Pancreas (tissue), 10 donors: Measurements from ENCODE around the gene APOO. TPM values are rescaled to one million over a fixed set of nuclear protein-coding genes. Genes with fewer than 3 reads are reported as not detected.

Experiments
- ATAC-seq, 4 donors: fragments of 200-7000 bp; cut with Tn5 transposase; one replicate each; pipeline versions ENCODE4 v1.8.0 to v1.9.1; 2020; ENCODE audit warnings: mild to moderate bottlenecking in 4 of 4, moderate library complexity in 4 of 4
- DNase-seq, 6 donors: peaks; one replicate each; pipeline ENCODE4 v3.0.0-alpha.2; 2020
- FAIRE-seq: peaks from 2 replicates; lab custom pipeline; 2012; peaks lifted over from hg19 to GRCh38; lab: Jason Lieb, UNC
- H3K27ac ChIP-seq, 4 donors: fragments of 200-600 bp; sonication (generic); 1 replicate in 3 of 4; 2 replicates in 1 of 4; pipeline versions ENCODE4 v1.5.0 to v1.8.0; 2020
- H3K27me3 ChIP-seq, 4 donors: fragments of 200-600 bp; one replicate each; pipeline ENCODE4 v1.8.0; 2021
- H3K36me3 ChIP-seq, 3 donors: fragments of 200-600 bp; sonication (generic) in 1 of 3; one replicate each; pipeline versions ENCODE4 v1.5.0 to v1.8.0; 2020 to 2021
- H3K4me1 ChIP-seq, 3 donors: fragments of 200-600 bp; one replicate each; pipeline ENCODE4 v1.8.0; 2021
- H3K4me3 ChIP-seq, 4 donors: fragments of 200-600 bp; sonication (generic) in 2 of 4; one replicate each; pipeline versions ENCODE4 v1.5.0 to v1.8.0; 2020 to 2021
- H3K9me3 ChIP-seq, 4 donors: fragments of 200-600 bp; one replicate each; pipeline ENCODE4 v1.8.0; 2021
- CTCF ChIP-seq, 4 donors: fragments of 200-600 bp; sonication (generic) in 3 of 4; IDR thresholded peaks; one replicate each; pipeline versions ENCODE4 v1.5.0 to v1.8.0; 2021; ENCODE audit warnings: antibody characterized with exemption in 4 of 4
- WGBS, 2 donors: extraction: QIAGEN DNeasy Blood & Tissue Kit; methylation state at CpG; one replicate each; pipeline ENCODE4 v1.1.7; 2013; 5-methylcytosine and 5-hydroxymethylcytosine counted together
- intact Hi-C, 3 donors: fragments of 100-400 bp; cut with DNase I; formaldehyde crosslinking; loops; one replicate each; pipeline versions ENCODE4 v1.11.1 to v1.14.2; 2022
- polyA plus RNA-seq, 2 donors: library from polyadenylated mRNA; stranded (reverse); fragments of 200-250 nt; gene quantifications; one replicate each; pipeline ENCODE4 v1.2.3, GENCODE V29; 2013
- total RNA-seq, 6 donors: library from RNA; stranded (reverse); fragmentation: NEBNext Ultra II Directional in 4 of 6; extraction: Animal tissue kit (Norgen Biotek cat#: 25700) in 4 of 6; gene quantifications; one replicate each; pipeline versions ENCODE4 v1.2.1 to v1.2.4, GENCODE V29; 2021 to 2023
- donor health status: healthy with polysubstance abuse.
- donor health status: DM: no; HTN: no; CAD: no; lungs with moderate emphysema.
- donor health status: DM: no; HTN: no; CAD: no.
- donor health status: control.
- donor health status: control.
- donor health status: Bipolar disorder and iron deficiency.
- donor health status: DM: yes; HTN: yes; CAD: no.
- donor health status: DM: no; HTN: no; CAD: no.
- donor health status: DM: no; HTN: no; CAD: no.
- donor health status: DM: yes; HTN: yes; CAD: no.

Gene APOO
- 10 to 100 TPM in 1 of 6 donors, 1 to 10 TPM in 5; 4.8 to 11.5 (median 7.6) TPM for total RNA-seq
- 10 to 100 TPM in 1 of 2 donors, 1 to 10 TPM in 1; 10.0 to 16.9 TPM for polyA plus RNA-seq

GRCh38 chrX:23907498-23908218 is at the start of gene APOO, which contains the start of gene CXorf58:
Gene APOO, minus strand, starts transcription at chrX:23907938. Its CDS starts 236 bp downstream, at chrX:23907702.
Gene CXorf58, plus strand, starts transcription at chrX:23908006. Its CDS starts 2,297 bp downstream, at chrX:23910303.
- WGBS, 2 donors, result 0 to 28% methylated on average over 78 to 81 of the region's 81 CpGs

GRCh38 chrX:23954396-23954795 is 46.7 kb upstream of the APOO start:
- WGBS, 2 donors, result 44 to 46% methylated on average over 4 of the region's 4 CpGs
- no peak for FAIRE-seq
- H3K36me3 ChIP-seq, result no peaks in the 10 kb centered on the region

More at GRCh38 chrX:23907498-23908218, at the start of gene APOO, which contains the start of gene CXorf58:
- Histone ChIP-seq H3K27ac (peak within 1 kb of the TSS; percentile 80 to 84 (median 82)), H3K4me3 (peak within 1 kb of the TSS; percentile 16 to 53 (median 40)), H3K27me3 (peaks cover 0 to 3% (median 0%) of the 10 kb centered on the region in 4 donors), H3K9me3 (no peaks in the 10 kb centered on the region), H3K4me1 (peaks cover 0 to 6% (median 0%) of the 10 kb centered on the region in 3 donors), H3K36me3 (no peaks in the 10 kb centered on the region)
- TF ChIP-seq CTCF (IDR thresholded peaks at IDR 0.05), result peak; percentile 51 to 76 (median 66)
- ATAC-seq (peak; percentile 94 to 97 (median 94)), DNase-seq (peak; percentile 87 to 95 (median 91)), FAIRE-seq (peak; percentile 54)
- intact Hi-C loops, result loop anchor here in 1 of 3 donors (5.0 to 10.0 kb wide), 2 partner anchors 133 to 210 kb away; no protein-coding TSS in a partner anchor

GRCh38 chrX:23953908-23954269 is 46.2 kb upstream of the APOO start:
- no peak for FAIRE-seq

More at GRCh38 chrX:23954396-23954795, 46.7 kb upstream of the APOO start:
- intact Hi-C loops, result no loop called here
- Histone ChIP-seq H3K4me1 (no peaks in the 10 kb centered on the region), H3K9me3 (no peaks in the 10 kb centered on the region), H3K27me3 (peaks cover 0 to 4% (median under 1%) of the 10 kb centered on the region in 4 donors), H3K4me3 (no peak overlapping the region), H3K27ac (no peak overlapping the region)
- DNase-seq (no peak), ATAC-seq (no peak)
- no peak for TF ChIP-seq CTCF (IDR thresholded peaks at IDR 0.05)

GRCh38 chrX:23952984-23953907 is 45.5 kb upstream of the APOO start:
- Histone ChIP-seq H3K4me1 (no peaks in the 10 kb centered on the region), H3K9me3 (no peaks in the 10 kb centered on the region), H3K36me3 (no peaks in the 10 kb centered on the region), H3K4me3 (no peak overlapping the region), H3K27ac (no peak overlapping the region), H3K27me3 (peaks cover 0 to 2% (median 0%) of the 10 kb centered on the region in 4 donors)
- WGBS, 2 donors, result 54 to 61% methylated on average over 9 of the region's 9 CpGs
- intact Hi-C loops, result no loop called here
- FAIRE-seq (no peak), ATAC-seq (peak in 1 of 4 donors; percentile 26), DNase-seq (no peak)
- no peak for TF ChIP-seq CTCF (IDR thresholded peaks at IDR 0.05)

More at GRCh38 chrX:23953908-23954269, 46.2 kb upstream of the APOO start:
- Histone ChIP-seq H3K36me3 (no peaks in the 10 kb centered on the region), H3K4me1 (no peaks in the 10 kb centered on the region), H3K4me3 (no peak overlapping the region), H3K9me3 (no peaks in the 10 kb centered on the region), H3K27me3 (peaks cover 0 to 4% (median 0%) of the 10 kb centered on the region in 4 donors), H3K27ac (no peak overlapping the region)
- intact Hi-C loops, result no loop called here
- WGBS, 2 donors, result 86 to 88% methylated on average over 11 of the region's 11 CpGs
- no peak for TF ChIP-seq CTCF (IDR thresholded peaks at IDR 0.05)
- no peak for ATAC-seq
- DNase-seq, result no peak
